ENCODE measurements around the gene KNTC1. TPM values are rescaled to one million over a fixed set of nuclear protein-coding genes. Genes with fewer than 3 reads are reported as not detected.
A peak's percentile ranks its signal among the peaks of the same experiment; 100 is the strongest.

Gene KNTC1
- total and polyA plus RNA-seq, 2 of the 13 experiments (the other 11 are each of a cell fraction or from before 2014, with no cell fraction given), result 45.1 to 57.6 TPM

DNA sequence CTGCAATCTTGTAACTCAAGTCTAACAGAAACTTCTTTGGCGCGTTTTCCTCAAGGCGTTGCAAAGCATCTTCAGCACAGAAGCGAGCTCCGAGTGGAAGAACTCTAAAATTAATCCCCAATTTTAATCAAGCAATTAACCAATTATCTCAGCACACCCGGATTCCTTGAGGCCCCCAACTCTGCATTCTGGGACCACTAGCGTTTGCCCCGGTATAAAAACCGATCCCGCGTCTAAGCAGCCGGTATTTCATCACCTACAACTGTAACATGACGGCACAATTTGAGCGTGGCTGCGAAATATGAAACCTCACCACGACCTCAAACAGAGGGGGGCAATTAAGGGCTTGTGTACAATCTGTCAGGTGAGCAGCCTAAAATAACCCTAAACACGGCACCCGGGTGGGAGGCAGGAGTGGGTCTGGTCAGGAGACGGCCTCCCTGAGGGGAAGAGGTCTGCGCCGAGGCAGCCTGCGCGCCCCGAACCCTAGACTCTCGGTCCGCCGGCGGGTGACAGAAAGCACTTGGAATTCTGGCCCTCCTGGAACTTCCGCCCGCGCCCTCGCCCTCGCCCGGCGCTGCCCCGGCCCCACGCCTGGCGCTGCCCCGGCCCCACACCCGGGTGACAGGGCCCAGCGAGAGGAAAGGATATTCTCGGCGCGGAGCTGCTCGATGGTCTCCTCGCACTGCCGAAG is 26.9 kb upstream of the KNTC1 start (continued):
- TF ChIP-seq HDAC2 (CRISPR knock-in tag; IDR thresholded peaks at IDR 0.05) (no peak; the same call in 1 of the 2 replicates), ZBTB38 (CRISPR knock-in tag; IDR thresholded peaks at IDR 0.05) (0 out of 2 replicates have a peak, but pooled peaks have one; percentile 25), ZNF264 (CRISPR knock-in tag; IDR thresholded peaks at IDR 0.05) (no peak), EED (CRISPR knock-in tag; IDR thresholded peaks at IDR 0.05) (peak; percentile 65; the same call in 1 of the 2 replicates), RARG (CRISPR knock-in tag; IDR thresholded peaks at IDR 0.05; ENCODE audit: low read depth) (no peak), ZNF234 (CRISPR knock-in tag; conservative IDR thresholded peaks at IDR 0.05) (peak; percentile 70; the same call in 1 of the 2 replicates), AHR (CRISPR knock-in tag; IDR thresholded peaks at IDR 0.05) (no peak), JUN (CRISPR knock-in tag; IDR thresholded peaks at IDR 0.05) (no peak), ZNF292 (CRISPR knock-in tag; IDR thresholded peaks at IDR 0.05; ENCODE audit: borderline replicate concordance, low read depth) (no peak), CEBPB (IDR thresholded peaks at IDR 0.05; ENCODE audit: borderline replicate concordance, low read depth, low read length) (peak; percentile 85), TBX2 (CRISPR knock-in tag; IDR thresholded peaks at IDR 0.05; ENCODE audit: borderline replicate concordance) (peak; percentile 76), DNMT3B (CRISPR knock-in tag; conservative IDR thresholded peaks at IDR 0.05) (no peak), SMARCC2 (IDR thresholded peaks at IDR 0.05) (no peak), ZSCAN21 (CRISPR knock-in tag; IDR thresholded peaks at IDR 0.05; ENCODE audit: borderline replicate concordance) (no peak), NFIC (IDR thresholded peaks at IDR 0.05; ENCODE audit: low read length) (no peak), RXRB (CRISPR knock-in tag; IDR thresholded peaks at IDR 0.05; ENCODE audit: borderline replicate concordance) (no peak), NCOA1 (CRISPR knock-in tag; IDR thresholded peaks at IDR 0.05) (0 out of 2 replicates have a peak, but pooled peaks have one; percentile 49)
- TF ChIP-seq, protein P1, sequence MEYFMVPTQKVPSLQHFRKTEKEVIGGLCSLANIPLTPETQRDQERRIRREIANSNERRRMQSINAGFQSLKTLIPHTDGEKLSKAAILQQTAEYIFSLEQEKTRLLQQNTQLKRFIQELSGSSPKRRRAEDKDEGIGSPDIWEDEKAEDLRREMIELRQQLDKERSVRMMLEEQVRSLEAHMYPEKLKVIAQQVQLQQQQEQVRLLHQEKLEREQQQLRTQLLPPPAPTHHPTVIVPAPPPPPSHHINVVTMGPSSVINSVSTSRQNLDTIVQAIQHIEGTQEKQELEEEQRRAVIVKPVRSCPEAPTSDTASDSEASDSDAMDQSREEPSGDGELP (IDR thresholded peaks at IDR 0.05; ENCODE audit: borderline replicate concordance, low read depth), result peak; percentile 28; the same call in 1 of the 2 replicates
- TF ChIP-seq, protein P2, sequence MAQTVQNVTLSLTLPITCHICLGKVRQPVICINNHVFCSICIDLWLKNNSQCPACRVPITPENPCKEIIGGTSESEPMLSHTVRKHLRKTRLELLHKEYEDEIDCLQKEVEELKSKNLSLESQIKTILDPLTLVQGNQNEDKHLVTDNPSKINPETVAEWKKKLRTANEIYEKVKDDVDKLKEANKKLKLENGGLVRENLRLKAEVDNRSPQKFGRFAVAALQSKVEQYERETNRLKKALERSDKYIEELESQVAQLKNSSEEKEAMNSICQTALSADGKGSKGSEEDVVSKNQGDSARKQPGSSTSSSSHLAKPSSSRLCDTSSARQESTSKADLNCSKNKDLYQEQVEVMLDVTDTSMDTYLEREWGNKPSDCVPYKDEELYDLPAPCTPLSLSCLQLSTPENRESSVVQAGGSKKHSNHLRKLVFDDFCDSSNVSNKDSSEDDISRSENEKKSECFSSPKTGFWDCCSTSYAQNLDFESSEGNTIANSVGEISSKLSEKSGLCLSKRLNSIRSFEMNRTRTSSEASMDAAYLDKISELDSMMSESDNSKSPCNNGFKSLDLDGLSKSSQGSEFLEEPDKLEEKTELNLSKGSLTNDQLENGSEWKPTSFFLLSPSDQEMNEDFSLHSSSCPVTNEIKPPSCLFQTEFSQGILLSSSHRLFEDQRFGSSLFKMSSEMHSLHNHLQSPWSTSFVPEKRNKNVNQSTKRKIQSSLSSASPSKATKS (CRISPR knock-in tag; IDR thresholded peaks at IDR 0.05), result no peak
- TF ChIP-seq, protein P3, sequence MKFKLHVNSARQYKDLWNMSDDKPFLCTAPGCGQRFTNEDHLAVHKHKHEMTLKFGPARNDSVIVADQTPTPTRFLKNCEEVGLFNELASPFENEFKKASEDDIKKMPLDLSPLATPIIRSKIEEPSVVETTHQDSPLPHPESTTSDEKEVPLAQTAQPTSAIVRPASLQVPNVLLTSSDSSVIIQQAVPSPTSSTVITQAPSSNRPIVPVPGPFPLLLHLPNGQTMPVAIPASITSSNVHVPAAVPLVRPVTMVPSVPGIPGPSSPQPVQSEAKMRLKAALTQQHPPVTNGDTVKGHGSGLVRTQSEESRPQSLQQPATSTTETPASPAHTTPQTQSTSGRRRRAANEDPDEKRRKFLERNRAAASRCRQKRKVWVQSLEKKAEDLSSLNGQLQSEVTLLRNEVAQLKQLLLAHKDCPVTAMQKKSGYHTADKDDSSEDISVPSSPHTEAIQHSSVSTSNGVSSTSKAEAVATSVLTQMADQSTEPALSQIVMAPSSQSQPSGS (CRISPR knock-in tag; IDR thresholded peaks at IDR 0.05), result no peak
- TF ChIP-seq, protein P4, sequence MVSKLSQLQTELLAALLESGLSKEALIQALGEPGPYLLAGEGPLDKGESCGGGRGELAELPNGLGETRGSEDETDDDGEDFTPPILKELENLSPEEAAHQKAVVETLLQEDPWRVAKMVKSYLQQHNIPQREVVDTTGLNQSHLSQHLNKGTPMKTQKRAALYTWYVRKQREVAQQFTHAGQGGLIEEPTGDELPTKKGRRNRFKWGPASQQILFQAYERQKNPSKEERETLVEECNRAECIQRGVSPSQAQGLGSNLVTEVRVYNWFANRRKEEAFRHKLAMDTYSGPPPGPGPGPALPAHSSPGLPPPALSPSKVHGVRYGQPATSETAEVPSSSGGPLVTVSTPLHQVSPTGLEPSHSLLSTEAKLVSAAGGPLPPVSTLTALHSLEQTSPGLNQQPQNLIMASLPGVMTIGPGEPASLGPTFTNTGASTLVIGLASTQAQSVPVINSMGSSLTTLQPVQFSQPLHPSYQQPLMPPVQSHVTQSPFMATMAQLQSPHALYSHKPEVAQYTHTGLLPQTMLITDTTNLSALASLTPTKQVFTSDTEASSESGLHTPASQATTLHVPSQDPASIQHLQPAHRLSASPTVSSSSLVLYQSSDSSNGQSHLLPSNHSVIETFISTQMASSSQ (IDR thresholded peaks at IDR 0.05; ENCODE audit: low read depth), result no peak
- TF ChIP-seq, protein P4 (CRISPR knock-in tag; IDR thresholded peaks at IDR 0.05; ENCODE audit: borderline replicate concordance), result no peak

Data from HepG2 (cell line).